ENCODE data around the gene LEFTY1.

GRCh38 chr1:225875044-225875815 lies 13.7 kb downstream of the LEFTY1 start:
- no peak for TF ChIP-seq CTCF (IDR thresholded peaks at IDR 0.05; ENCODE audit: insufficient read depth, low read length)
- no peak for TF ChIP-seq POLR2AphosphoS5 (IDR thresholded peaks at IDR 0.05; ENCODE audit: low read depth)
- no peak for TF ChIP-seq GABPA (IDR thresholded peaks at IDR 0.05; ENCODE audit: low read depth)
